GM19023 (cell line): ENCODE measurements around the gene NUAK1.

ENCODE experiments used
- ATAC-seq: cut with Tn5 transposase; IDR thresholded peaks from one replicate; pipeline ENCODE4 v1.9.1; 2021; ENCODE audit warnings: mild to moderate bottlenecking, moderate library complexity; ENCODE audit not compliant: unreplicated experiment

NUAK1 gene

DNA sequence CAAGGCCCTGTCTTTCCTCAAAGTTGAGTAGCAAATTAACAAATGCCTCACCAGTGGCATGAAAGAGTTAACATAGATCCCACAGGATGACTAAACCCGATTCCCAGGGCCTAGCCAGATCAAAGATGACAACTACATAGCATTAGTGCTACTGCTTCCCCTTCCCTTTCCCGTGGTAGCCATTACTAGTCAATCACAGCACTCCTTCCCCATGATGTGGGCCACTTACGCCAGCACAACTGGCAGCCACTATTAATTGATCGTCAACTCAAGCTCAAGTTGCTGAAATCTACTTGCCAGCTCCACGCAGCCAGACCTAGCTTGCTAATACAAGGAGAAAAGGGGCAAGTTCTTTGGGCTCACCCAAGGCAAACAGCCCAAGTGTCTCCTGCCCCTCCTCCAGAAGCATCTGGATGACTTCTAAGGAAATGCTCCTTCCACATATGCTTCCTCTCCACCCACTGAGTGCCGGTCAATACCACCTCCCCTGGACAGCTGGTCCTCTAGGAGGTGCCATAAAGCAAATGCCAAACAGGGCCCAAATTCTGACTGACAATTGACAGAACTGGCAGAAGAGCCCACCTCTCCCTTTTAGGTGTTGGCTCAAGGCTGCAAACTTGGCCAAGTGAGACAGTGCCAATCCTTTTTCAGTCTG lies 72.6 kb downstream of the NUAK1 start:
- ATAC-seq, result no peak

DNA sequence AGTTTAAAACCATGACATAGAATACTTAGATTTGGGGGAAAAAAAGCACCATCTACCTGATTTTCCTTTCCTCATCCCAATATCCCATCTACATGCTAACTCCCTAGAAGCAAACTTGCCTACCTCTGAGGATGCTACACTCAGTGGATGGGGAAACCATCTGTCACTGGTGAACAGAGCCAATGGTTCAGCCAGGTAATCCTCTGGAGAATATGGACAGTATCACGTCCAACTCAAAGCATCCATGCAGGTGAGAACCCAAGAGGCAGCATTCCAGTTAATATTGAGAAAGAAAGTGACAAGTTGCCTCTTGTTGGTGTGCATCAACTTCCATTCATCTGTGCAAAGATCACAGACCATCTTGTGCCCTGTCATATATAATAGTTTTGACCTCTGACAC lies 73.2 kb downstream of the NUAK1 start:
- ATAC-seq, result no peak

DNA sequence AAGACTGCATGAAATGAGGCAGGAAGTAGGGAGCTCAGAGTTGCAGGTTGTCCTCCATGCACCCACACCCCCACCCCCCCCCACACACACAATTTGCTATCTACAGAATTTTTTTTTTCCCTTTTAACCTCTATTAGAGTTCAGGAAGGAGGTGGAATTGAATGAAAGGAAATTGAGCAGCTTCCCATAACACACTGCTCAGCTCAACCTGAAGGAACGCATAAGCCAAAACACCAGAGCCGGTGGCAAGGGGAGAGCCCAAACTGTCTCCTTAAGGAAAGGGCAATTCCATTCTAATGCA lies 74.1 kb downstream of the NUAK1 start:
- no peak for ATAC-seq

DNA sequence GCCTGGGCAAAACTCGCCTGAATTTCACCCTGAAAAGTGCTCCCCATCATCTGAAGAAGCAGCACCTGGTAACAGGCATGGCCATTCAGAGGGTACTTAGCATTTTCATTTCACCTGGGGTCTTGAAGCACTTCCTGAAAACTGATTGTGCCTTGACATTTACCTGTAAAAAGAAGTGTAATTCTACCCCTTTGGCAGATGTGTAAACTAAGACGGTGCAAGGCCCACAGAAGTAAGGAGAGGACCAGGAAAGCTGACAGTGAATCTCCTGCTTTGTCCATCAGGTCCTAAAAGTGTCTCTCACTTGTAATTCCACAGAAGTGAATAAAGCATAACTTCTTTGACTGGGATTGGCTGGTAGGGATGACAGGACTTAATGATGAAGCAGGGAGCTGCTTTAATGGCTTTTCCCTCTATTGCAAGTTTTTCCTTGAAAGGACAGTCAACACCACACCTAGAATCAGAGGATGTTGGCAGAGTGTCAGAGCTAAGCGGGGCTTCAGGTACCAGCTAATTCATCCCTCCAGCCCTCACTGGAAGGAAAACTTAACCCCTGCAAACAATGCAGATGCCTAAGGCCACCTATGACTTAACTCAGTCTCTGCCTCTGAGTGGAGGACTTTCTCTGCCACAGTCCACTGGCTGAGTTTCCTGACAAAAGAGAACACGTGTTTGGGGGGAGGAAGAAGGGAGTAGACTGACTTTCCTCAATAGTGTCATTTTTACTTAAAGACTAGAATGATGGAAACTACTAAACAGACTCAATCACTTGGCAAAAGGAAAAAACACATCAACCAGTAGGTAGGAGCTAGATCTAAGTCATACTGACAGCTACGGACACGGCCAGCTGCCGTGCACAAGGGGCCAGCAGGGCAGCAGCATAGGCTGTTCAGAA lies 74.7 kb downstream of the NUAK1 start:
- no peak for ATAC-seq

DNA sequence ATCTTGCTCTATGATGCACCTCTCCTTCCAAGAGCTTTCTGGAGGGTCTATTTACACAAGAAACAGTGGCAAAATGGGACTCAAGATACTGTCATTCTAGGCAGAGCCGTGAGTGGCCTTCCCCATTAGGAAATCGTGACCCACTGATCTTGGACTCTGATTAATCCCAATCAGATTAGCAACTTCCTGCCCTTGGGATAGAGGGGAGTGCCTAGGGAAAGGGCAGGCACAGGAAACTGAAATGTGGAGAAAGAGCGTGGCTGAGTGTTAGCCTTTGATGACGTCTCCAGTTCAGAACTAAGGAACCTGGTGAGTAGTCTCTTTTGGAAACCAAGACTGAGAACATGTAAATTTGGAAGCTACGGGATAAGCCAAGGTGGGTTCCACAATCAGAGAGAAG lies 76.1 kb downstream of the NUAK1 start:
- no peak for ATAC-seq

DNA sequence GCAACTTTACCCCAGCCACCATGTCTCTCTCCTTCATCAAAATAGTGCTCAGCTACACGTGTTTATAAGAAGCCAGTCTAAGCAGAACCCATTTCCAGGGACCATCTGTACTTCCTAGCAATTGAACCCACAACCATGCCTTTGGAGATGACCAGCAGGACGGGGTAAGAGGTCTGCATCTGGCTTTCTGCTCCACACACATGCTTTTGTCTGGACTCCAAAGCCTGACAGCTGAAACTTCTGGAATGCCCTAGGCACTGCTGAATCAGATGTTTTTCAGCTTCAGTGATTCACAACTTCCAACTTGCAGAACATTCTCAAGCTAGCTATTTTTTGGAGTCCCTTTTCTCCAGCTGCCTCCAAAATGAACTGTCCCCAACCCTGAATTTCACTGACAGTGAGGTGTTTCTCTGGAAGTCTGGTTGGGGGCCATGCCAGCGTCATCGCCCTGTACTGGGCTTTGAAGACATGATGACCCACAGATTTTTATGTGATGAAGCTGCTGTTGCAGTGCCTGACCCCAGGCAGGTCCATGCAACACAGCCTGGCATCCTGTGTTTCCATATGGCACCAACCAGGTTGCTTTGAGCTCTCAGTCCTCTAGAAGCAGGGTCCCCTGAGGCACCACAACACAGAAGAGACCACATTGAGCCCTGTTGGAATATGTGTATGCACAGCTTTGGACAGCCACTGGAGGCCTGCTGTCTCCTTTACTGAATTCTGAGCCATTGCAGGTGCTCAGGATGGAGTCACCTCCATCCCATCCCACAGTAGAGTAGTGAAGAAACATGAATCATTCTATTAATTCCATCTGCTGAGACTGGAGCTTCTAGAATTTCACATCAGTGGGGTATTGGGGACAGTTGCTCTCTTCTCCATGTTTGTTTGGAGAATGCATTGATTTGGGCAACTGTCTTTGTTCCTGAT lies 80.2 kb downstream of the NUAK1 start:
- no peak for ATAC-seq

DNA sequence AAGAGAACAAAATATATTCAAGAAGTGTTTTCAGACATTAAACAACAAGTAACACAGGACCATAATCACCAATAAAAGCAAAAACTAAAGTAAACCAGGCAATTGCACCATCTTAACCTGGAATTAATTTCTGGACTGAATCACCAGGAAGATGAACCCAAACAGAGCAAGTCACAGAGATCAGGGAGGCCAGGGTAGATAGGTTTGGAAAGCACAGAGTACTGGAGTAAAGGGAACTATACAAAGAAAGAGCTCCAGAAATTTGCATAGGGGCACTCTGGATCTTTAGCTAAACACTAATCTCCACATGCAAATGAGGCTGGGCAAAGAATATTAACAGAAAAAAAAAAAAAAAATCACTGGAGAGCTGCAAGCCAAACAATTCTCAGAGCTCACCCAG lies 84.7 kb downstream of the NUAK1 start:
- no peak for ATAC-seq

DNA sequence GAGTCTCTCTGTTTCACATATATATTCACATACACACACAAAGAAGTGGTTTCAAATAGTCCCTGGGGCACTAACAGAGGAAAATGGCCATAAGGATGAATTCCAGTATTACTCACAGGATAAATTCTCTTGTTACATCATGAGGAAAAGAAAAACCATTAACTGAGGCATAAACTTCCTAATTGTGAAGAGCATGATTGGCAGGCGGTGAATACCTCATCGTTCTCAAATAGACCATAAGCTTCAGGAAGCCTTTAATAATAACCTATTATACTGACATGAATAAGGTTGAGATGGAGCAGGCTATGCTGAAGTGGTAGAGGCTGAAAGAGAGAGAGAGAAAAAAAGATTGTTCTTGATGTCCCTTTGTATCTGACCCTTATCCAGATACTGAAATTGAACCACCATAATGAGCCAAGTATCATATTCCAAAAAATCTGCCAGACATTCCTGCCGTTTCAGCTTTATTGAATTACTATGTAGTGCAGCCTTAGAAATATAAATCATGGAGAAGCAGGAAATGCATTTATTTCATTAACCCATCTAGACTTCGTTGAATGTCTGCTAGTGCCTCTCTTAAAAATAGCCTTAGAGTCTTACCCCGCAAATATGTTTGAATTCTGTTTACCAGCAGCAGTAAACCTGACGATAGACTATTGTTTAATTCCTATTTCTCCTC lies 86.8 kb downstream of the NUAK1 start:
- ATAC-seq, result no peak

DNA sequence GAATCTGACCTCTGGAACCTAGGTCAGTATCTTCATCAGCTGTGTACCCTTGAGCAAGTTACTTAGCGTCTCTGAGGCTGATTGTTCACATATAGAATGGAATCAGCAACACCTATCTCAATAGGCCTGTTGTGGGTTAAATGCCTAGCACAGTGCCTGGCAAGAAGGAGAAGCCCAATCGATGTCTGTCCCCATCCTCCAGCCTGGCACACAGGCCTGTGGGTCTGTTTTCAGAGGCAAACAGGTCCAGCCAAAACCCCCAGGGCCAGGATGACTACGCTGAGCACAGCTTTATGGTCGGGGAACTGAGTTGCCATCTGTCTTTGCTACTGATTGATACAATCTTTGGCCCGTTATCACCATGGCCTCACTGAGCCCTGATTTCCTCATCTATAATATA lies 89.2 kb downstream of the NUAK1 start:
- no peak for ATAC-seq

DNA sequence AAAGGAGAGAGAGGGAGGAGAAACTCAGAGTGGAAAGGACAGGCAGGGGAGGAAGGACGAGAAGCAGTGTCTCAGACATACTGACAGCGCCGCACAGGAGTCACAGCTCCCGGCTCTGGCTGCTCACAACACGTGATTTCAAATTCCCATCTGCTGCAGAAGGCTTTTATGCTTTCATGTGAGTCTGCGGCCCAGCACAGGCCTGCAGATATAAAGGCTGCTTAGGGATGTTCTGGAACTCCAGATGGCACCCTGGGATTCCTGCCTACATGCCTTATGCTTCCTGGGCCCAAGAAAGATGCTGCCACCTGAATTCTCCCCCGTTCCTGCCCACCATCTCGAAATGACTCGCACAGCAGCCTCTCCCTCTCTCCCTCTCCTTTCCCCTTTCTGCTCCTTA lies 89.6 kb downstream of the NUAK1 start:
- ATAC-seq, result no peak

DNA sequence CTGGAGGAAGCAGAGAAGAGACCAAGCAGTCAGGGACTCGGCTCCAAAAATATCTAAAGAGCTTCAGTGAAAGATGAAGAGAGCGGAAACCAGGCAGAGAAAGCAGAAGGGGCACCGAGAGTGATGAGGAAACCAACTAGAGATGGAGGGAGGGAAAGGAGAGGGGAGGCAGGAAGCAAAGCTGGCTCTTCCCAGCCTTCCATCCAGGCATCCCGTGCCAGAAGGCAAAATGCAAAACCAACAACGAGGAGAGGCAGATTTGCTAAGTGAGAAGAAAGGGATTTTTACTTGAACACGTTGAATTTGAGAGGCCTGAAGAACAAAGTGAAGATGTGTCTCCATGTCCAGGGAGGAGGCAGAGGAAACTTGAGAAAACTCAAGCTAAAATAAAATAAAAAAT lies 90.1 kb downstream of the NUAK1 start:
- ATAC-seq, result no peak

DNA sequence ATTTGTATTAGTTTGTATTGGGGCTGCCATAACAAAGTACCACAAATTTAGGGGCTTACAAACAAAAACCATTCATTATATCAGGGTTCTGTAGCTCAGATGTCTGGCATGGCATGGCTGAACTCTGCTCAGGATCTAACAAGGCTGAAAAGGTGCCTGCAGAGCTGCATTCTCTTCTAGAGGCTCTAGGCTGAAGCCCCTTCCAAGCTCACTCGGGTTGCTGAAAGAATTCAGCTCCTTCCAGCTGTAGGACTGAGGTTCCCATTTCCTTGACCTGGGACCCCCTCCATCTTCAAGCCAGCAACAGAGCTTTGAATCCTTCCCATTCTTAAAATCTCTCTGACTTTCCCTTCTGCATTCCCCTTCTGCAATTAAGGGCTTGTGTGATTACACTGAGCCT lies 90.7 kb downstream of the NUAK1 start:
- ATAC-seq, result no peak

DNA sequence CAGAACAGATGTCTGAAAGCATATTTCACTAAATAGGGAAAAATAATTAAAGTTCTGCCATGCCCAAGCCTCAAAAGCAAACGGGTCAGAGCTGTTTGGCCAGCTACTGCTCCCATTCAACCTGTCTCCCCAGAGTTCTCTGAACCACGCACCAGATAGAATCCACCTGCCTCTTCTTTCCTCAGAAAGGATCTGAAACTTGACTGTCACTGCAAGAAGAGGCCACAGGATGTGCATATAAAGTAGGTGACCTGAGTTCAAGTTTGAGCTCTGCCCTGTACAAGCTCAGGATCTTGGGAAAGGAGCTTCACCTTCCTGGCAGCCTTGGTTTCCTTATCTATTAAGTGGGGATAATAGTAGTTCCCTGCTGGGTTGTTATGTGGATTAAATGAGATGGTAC lies 91.8 kb downstream of the NUAK1 start:
- no peak for ATAC-seq

DNA sequence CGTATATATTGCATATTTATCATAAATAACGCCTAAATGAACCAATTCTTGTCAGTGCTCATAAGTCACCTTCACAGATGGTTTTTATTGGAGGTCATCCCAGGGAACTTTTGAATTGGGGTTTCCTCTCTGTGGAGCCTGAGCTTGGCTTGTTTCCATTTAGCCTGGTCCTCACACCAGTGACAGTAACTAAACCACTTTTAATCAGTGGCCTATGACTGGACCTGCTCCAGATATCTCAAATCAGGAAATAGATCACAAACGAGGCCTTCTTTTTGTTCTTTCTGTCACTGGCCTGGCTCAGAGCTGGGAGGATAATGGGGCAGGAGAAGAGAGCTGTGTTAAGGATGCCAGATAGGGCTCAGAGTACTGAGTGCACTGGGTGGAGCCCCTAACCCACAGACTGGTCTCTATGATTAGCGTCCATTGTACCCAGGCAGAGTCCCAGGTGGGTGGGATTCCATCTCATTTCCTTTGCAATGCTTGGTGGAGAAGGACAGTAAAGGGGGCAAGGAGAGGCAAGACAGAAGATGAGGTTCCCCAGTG lies 92.4 kb downstream of the NUAK1 start:
- ATAC-seq, result no peak

DNA sequence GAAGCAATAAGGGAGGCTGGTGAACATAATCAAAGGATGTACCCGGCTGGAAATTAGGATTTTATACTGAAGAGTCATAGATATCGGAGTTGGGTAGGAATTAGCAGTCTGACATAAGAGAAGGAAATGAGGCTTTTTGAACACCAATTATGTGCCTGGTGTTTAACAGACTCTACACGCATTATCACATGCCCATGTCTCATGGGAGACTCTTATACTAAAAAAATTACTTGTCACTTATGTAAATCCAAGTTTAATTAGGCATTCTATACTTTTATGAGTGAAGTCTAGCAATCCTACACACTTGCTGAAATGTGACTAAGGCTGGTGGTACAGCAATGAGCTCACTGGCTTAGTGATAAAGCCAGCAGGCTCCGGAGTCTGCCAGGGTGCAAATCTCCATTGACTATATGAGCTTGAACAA lies 93.5 kb downstream of the NUAK1 start:
- no peak for ATAC-seq

DNA sequence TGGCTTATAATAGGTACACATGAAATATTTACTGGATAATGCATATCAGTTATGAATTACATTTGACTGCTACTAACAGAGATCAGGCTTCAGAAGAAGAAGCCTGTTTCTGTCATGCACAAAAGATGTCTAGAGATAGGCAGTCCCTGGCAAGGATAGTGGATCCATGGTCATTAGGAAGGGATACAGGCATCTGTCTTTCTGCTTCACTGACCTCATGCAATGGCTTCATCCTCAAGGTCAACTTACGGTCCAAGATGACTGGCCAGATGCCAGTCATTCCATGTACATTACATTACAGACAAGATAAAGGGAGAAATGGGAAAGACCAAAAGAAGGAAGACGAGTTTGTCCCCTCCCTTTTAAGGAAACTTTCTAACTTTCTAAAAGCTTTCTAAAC lies 94.0 kb downstream of the NUAK1 start:
- ATAC-seq, result no peak

DNA sequence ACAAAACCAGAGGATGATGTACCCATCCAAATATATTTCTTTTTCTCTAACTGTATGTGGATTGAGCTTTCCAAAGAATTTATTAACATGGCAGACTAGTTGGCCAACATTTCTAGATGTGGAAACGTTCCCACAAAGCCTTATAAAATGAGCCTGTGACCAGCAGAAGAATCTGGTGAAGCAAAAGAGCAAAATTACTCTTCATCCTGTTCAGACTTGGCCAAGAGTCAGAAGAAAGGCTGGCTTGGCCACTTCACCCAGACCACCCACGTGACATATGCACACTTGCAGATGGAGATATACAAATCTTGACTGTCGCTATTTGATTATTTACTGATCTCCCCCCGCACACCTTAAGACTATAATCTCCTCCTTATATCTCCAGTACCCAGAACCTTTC lies 96.7 kb downstream of the NUAK1 start:
- no peak for ATAC-seq

DNA sequence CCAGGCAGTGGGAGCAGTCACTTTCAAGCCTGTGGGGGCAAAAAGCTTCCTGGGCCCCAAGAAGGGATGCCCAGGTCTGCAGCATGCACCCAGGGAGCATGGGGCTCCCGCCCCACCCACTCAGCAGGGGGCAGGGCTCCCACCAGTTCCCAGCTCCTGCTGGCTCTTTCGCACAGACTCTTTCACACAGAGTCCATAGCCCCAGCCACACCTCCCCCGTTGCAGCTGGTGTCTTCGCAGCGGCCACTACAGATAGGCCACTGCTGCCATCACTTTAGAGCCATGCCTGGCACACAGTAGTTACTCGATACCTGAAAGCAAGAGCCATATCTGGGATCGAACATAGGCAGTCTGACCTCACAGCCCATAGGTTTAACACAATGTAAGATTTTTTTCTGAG lies 98.2 kb downstream of the NUAK1 start:
- no peak for ATAC-seq

DNA sequence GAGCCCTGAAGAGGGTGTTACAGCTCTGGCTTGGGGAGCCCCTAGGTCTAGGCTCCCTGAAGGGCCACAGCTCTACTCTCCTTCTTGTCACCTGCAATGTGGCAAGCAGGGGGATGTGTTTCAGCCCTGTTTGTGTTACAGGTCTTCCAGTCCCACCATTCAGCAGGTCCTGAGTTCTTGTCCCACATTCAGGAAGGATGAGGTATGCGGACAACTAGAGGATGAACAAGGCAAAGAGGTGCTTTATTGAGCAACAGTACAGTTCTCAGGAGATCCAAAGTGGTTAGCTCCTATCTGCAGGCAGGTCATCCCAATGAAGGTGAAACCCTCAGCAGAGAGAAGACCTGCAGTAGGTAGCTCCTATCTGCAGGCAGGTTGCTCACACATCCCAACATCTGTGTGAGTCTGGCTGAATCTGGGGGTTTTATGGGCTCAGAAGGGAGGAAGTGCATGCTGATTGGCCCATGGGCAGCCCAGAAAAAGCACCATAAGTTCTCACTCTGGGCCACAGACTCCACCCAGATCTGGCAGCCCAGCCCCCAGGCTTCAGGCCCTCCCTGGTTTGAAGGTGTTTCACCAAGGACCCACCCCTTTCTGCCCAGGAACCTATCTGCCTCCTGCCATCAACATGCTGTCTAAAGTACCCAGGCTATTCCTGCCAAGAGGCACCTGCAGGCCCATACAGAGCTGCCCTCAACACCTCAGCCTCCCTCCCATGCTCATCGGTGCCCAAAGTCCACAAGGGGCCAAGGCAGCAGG lies 98.9 kb downstream of the NUAK1 start:
- no peak for ATAC-seq

DNA sequence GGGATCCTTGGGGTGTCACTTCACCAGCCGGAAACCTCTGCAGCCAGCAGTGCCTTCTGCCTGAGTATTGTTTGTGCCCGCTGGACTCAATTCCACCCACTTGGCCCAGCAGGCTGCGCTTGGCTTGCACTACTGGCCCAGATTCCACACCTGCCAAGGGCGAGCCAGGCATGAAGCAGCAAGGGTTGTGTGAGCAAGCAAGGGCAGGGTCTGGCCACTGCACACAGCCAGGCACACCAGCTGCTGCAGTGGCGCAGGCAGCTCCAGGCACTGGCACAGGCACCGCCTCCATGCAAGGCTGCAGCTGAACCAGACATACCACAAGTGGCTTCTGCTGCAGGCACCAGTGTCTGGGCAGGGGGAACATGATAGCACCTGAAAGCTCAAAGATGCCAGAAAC lies 99.5 kb downstream of the NUAK1 start:
- no peak for ATAC-seq
